ENCODE data around the gene PGBD4. TPM values are rescaled to one million over a fixed set of nuclear protein-coding genes. Genes with fewer than 3 reads are reported as not detected.

Gene PGBD4
- total and polyA plus RNA-seq, 2 of the 13 experiments (the other 11 are each of a cell fraction or from before 2014, with no cell fraction given), result 1.4 to 1.7 TPM

DNA sequence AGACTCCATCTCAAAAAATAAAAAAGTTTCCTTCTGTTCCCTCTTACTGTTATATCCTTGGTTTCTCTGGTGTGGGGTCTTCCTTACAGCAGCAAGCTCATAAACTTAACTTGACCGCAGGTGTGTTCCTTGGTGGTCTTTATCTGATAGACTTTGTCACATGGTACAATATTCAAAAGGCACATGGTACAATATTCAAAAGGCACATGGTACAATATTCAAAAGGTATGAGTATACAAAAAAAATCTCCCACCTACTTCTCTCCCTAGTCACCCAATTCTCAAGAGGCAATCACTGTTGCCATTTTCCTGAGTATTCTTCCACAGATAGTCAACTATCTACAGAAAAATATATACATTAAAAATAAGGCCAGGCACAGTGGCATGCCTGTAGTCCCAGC, 4.5 kb downstream of the PGBD4 start:
- no peaks in the 10 kb centered on the region for H3K36me3 ChIP-seq (replicated peaks in 1 of 2; ENCODE audit: control insufficient read depth in 1 of 2, insufficient read depth in 2 of 2, low read length in 2 of 2)
- no peaks in the 10 kb centered on the region for H3K9me3 ChIP-seq (ENCODE audit: low read length)
- no peak overlapping the region for H3K9ac ChIP-seq (ENCODE audit: insufficient read depth, low read depth, low read length)
- no peak overlapping the region for H3K27ac ChIP-seq (ENCODE audit: extremely low read length, insufficient read depth, low read length)
- H3K4me3 ChIP-seq (replicated peaks in 1 of 3; ENCODE audit: insufficient read depth in 1 of 3, low read depth in 2 of 3, low read length in 3 of 3), result no peak overlapping the region
- FAIRE-seq (no peak), ATAC-seq (no peak), DNase-seq (ENCODE audit: low spot score) (no peak)
- no TSS peak for BruUV-seq (replicated peaks)
- H4K20me1 ChIP-seq (ENCODE audit: insufficient read depth, low read length), result no peaks in the 10 kb centered on the region
- H3K79me2 ChIP-seq (ENCODE audit: insufficient read depth, low read length), result peaks cover 7% of the 10 kb centered on the region
- peaks cover 0 to 1% of the 10 kb centered on the region in 2 experiments; a peak in 1 of 5 replicates for H3K27me3 ChIP-seq (ENCODE audit: control insufficient read depth in 1 of 2, insufficient read depth in 2 of 2, low read length in 2 of 2)
- no peak overlapping the region for H3K4me2 ChIP-seq (ENCODE audit: low read depth, low read length)
- peaks cover 25% of the 10 kb centered on the region for H3K4me1 ChIP-seq (ENCODE audit: insufficient read depth, low read length)
- in situ Hi-C loops (cut with HindIII; ENCODE audit: extremely low pct_ligation_motif_present, low pct_unique_long_range_greater_than_20kb) (no loop called here), intact Hi-C loops (cut with micrococcal nuclease; ENCODE audit: unreplicated experiment) (loop anchor here (10.0 kb wide), 1 partner anchor 238 kb away; the partner anchor contains the start of genes NOP10 and NUTM1)
- ChIA-PET POLR2A (interaction anchor here (1.0 kb wide), 1 partner anchor 103 kb away, joined by 3 read pairs; the partner anchor contains the start of gene KATNBL1), CTCF (ENCODE audit: low intra/inter-chr PET ratio, low total read pairs) (no interaction called here)
- no peak overlapping the region for H2AFZ ChIP-seq (ENCODE audit: low read length)
- no peak for TF ChIP-seq ZSCAN30 (CRISPR knock-in tag; IDR thresholded peaks at IDR 0.05)
- peak; percentile 86 for TF ChIP-seq MNT (IDR thresholded peaks at IDR 0.05)
- 95% methylated on average over 1 of the region's 1 CpG for WGBS (ENCODE audit: low lambda C conversion rate)

DNA sequence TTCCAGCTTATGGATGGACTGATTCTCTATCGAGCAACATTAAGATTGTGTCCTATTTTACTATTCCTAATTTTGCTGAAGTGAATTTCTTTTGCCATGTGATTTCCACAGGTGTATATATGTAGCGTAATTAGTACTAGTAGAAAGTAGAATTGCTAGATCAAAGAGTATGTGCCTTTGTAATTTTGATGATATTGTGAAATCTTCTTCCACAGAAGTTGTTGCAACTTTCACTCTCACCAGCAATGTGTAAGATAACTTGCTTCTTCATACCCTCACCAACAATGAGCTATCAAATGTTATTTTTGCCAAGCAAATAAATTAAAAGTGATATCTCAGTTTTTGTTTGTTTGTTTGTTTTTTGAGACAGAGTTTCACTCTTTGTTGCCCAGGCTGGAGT, 5.4 kb downstream of the PGBD4 start:
- H3K4me3 ChIP-seq (replicated peaks in 1 of 3; ENCODE audit: insufficient read depth in 1 of 3, low read depth in 2 of 3, low read length in 3 of 3), result no peak overlapping the region
- peaks cover 25% of the 10 kb centered on the region for H3K4me1 ChIP-seq (ENCODE audit: insufficient read depth, low read length)
- WGBS (ENCODE audit: low lambda C conversion rate), result 90% methylated on average over 2 of the region's 2 CpGs
- ChIA-PET POLR2A (interaction anchor here (0.7 to 1.0 kb wide), 2 partner anchors 11 to 102 kb away, joined by 3 to 4 read pairs; partner anchors contain the start of gene KATNBL1), CTCF (ENCODE audit: low intra/inter-chr PET ratio, low total read pairs) (no interaction called here)
- BruUV-seq (replicated peaks), result no TSS peak
- no peak overlapping the region for H3K4me2 ChIP-seq (ENCODE audit: low read depth, low read length)
- H3K9ac ChIP-seq (ENCODE audit: insufficient read depth, low read depth, low read length), result no peak overlapping the region
- no peaks in the 10 kb centered on the region for H3K9me3 ChIP-seq (ENCODE audit: low read length)
- H3K36me3 ChIP-seq (replicated peaks in 1 of 2; ENCODE audit: control insufficient read depth in 1 of 2, insufficient read depth in 2 of 2, low read length in 2 of 2), result no peaks in the 10 kb centered on the region
- no peak for ATAC-seq
- no peak overlapping the region for H2AFZ ChIP-seq (ENCODE audit: low read length)
- no peak for FAIRE-seq
- in situ Hi-C loops (cut with HindIII; ENCODE audit: extremely low pct_ligation_motif_present, low pct_unique_long_range_greater_than_20kb) (no loop called here), intact Hi-C loops (cut with micrococcal nuclease; ENCODE audit: unreplicated experiment) (loop anchor here (10.0 kb wide), 1 partner anchor 237 kb away; the partner anchor contains the start of genes NOP10 and NUTM1)
- no peak for DNase-seq (ENCODE audit: low spot score)
- no peaks in the 10 kb centered on the region for H3K27me3 ChIP-seq (ENCODE audit: control insufficient read depth in 1 of 2, insufficient read depth in 2 of 2, low read length in 2 of 2)
- TF ChIP-seq RORA (CRISPR knock-in tag; IDR thresholded peaks at IDR 0.05) (no peak), CEBPB (IDR thresholded peaks at IDR 0.05; ENCODE audit: borderline replicate concordance, low read depth, low read length) (peak; percentile 55; the same call in 1 of the 2 replicates), DPF2 (CRISPR knock-in tag; IDR thresholded peaks at IDR 0.05; ENCODE audit: borderline replicate concordance, low read depth) (no peak), ELK4 (CRISPR knock-in tag; IDR thresholded peaks at IDR 0.05; ENCODE audit: borderline replicate concordance) (no peak), TAF15 (IDR thresholded peaks at IDR 0.05; ENCODE audit: low read depth, low read length, poor library complexity, severe bottlenecking) (no peak)
- H3K79me2 ChIP-seq (ENCODE audit: insufficient read depth, low read length), result peaks cover 5% of the 10 kb centered on the region
- no peaks in the 10 kb centered on the region for H4K20me1 ChIP-seq (ENCODE audit: insufficient read depth, low read length)
- H3K27ac ChIP-seq (ENCODE audit: extremely low read length, insufficient read depth, low read length), result no peak overlapping the region

All from HepG2 (cell line).